Testis (tissue), 2 donors: ENCODE results near the gene EIF5A2.

Source experiments
- POLR2A ChIP-seq: fragments of 450-650 bp; IDR thresholded peaks from one replicate; pipeline ENCODE4 v1.6.1; 2017; ENCODE audit warnings: antibody characterized with exemption, mild to moderate bottlenecking, moderate library complexity
- TF ChIP-seq, protein P1 (sequence below), 3 experiments: fragments of 450-650 bp in 2 of 3; fragments of 200-600 bp in 1 of 3; sonication (generic) in 1 of 3; IDR thresholded peaks; one replicate each; pipeline ENCODE4 v1.5.1; 2016 to 2019; ENCODE audit warnings: antibody characterized with exemption in 3 of 3, mild to moderate bottlenecking in 2 of 3, moderate library complexity in 1 of 3

DNA sequence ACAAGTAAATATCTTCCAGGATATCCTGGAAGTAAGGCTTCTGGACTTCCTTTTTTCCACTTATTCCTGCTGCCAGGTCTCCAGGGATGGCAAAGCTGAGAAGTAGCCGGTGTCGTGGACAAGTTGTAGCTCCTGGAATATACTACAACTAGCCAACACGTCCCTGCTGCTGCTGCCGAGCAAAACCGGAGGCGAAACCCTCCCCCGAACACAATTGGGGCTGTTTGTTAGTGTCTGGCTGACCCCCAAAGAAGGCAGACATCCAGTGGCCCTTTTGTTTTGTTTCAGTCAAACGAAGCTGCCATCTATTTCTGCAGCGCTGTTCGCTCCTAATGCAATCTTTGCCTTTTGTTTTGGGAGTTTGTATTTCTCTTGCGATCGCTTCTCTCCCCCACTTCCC lies 45.3 kb upstream of the EIF5A2 start:
- no peak for TF ChIP-seq POLR2A
- TF ChIP-seq, protein P1, sequence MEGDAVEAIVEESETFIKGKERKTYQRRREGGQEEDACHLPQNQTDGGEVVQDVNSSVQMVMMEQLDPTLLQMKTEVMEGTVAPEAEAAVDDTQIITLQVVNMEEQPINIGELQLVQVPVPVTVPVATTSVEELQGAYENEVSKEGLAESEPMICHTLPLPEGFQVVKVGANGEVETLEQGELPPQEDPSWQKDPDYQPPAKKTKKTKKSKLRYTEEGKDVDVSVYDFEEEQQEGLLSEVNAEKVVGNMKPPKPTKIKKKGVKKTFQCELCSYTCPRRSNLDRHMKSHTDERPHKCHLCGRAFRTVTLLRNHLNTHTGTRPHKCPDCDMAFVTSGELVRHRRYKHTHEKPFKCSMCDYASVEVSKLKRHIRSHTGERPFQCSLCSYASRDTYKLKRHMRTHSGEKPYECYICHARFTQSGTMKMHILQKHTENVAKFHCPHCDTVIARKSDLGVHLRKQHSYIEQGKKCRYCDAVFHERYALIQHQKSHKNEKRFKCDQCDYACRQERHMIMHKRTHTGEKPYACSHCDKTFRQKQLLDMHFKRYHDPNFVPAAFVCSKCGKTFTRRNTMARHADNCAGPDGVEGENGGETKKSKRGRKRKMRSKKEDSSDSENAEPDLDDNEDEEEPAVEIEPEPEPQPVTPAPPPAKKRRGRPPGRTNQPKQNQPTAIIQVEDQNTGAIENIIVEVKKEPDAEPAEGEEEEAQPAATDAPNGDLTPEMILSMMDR (IDR thresholded peaks at IDR 0.05): no peak
